Renal pelvis (tissue), 4 donors: Measurements from ENCODE around the gene PARD3. TPM values are rescaled to one million over a fixed set of nuclear protein-coding genes. Genes with fewer than 3 reads are reported as not detected.

Experiments used
- DNase-seq: peaks from one replicate; pipeline ENCODE4 v3.0.0-alpha.2; 2013
- polyA plus RNA-seq, 3 donors: library from polyadenylated mRNA; unstranded; fragments of 120-200 nt; gene quantifications; one replicate each; pipeline ENCODE4 v1.2.1, GENCODE V29; 2013; ENCODE audit not compliant: insufficient read length in 3 of 3

PARD3 gene
- polyA plus RNA-seq, 3 donors = 66.9 to 71.1 (median 71.1) TPM

- no peak for DNase-seq
Observed at GRCh38 chr10:34135515-34135914, 679.6 kb downstream of the PARD3 start.

- no peak for DNase-seq
Observed at GRCh38 chr10:34134602-34135001, 680.5 kb downstream of the PARD3 start.

GRCh38 chr10:34133406-34133805, 681.7 kb downstream of the PARD3 start:
- no peak for DNase-seq

GRCh38 chr10:34131152-34131551, 683.9 kb downstream of the PARD3 start:
- DNase-seq = no peak

- DNase-seq = no peak
Observed at GRCh38 chr10:34127676-34128075, 687.4 kb downstream of the PARD3 start.

GRCh38 chr10:34126371-34127151, 688.5 kb downstream of the PARD3 start:
- DNase-seq = no peak

GRCh38 chr10:34125702-34126101, 689.4 kb downstream of the PARD3 start:
- no peak for DNase-seq

- no peak for DNase-seq
Observed at GRCh38 chr10:34124522-34125035, 690.5 kb downstream of the PARD3 start.

- peak; percentile 34 for DNase-seq
Observed at GRCh38 chr10:34121781-34122622, 693.1 kb downstream of the PARD3 start.

GRCh38 chr10:34121125-34121753, 693.9 kb downstream of the PARD3 start:
- DNase-seq = no peak

- no peak for DNase-seq
Observed at GRCh38 chr10:34119456-34119855, 695.6 kb downstream of the PARD3 start.

GRCh38 chr10:34116681-34117271, 698.3 kb downstream of the PARD3 start:
- DNase-seq = no peak

GRCh38 chr10:34116220-34116641, 698.9 kb downstream of the PARD3 start:
- DNase-seq = peak; percentile 57

- no peak for DNase-seq
Observed at GRCh38 chr10:34114914-34115313, 700.2 kb downstream of the PARD3 start.

- DNase-seq = no peak
Observed at GRCh38 chr10:34113504-34114225, 701.4 kb downstream of the PARD3 start.

- no peak for DNase-seq
Observed at GRCh38 chr10:34112171-34112782, 702.8 kb downstream of the PARD3 start.

GRCh38 chr10:34111179-34111578, 703.9 kb downstream of the PARD3 start:
- DNase-seq = no peak

GRCh38 chr10:34109952-34110702, 705.0 kb downstream of the PARD3 start:
- no peak for DNase-seq

- no peak for DNase-seq
Observed at GRCh38 chr10:34109495-34109894, 705.6 kb downstream of the PARD3 start.
